ENCODE data around the gene NOTCH1.

DNA sequence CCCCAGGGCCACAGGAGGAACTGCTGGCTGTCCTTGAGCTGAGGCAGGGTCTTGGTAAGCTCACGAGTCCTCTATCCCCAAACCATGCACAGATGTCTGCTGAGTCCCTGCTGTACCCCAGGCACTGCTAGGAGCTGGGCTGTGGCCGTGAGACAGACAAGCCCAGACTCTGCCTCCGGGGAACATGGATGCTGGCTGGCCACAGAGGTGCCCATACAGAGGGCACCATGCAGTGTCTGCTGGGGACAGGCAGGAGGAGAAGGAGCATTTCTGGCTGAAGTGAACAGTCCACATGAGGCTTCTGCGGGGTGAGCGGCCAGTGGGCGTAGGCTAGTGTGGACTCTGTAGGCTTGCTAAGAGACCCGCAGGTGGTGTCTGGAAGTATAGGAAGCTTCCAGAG lies 58.2 kb downstream of the NOTCH1 start:
- TF ChIP-seq, protein P1, sequence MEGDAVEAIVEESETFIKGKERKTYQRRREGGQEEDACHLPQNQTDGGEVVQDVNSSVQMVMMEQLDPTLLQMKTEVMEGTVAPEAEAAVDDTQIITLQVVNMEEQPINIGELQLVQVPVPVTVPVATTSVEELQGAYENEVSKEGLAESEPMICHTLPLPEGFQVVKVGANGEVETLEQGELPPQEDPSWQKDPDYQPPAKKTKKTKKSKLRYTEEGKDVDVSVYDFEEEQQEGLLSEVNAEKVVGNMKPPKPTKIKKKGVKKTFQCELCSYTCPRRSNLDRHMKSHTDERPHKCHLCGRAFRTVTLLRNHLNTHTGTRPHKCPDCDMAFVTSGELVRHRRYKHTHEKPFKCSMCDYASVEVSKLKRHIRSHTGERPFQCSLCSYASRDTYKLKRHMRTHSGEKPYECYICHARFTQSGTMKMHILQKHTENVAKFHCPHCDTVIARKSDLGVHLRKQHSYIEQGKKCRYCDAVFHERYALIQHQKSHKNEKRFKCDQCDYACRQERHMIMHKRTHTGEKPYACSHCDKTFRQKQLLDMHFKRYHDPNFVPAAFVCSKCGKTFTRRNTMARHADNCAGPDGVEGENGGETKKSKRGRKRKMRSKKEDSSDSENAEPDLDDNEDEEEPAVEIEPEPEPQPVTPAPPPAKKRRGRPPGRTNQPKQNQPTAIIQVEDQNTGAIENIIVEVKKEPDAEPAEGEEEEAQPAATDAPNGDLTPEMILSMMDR (IDR thresholded peaks at IDR 0.05), result no peak
- no peak for TF ChIP-seq POLR2AphosphoS5 (IDR thresholded peaks at IDR 0.05)
